H1 (cell line): ENCODE measurements around the gene DOCK3. TPM values are rescaled to one million over a fixed set of nuclear protein-coding genes. Genes with fewer than 3 reads are reported as not detected.

Source experiments
- CTCF ChIA-PET: fragments of 300-600 bp; sonication (Branson Sonifier 250); formaldehyde crosslinking; loops from one replicate; lab custom pipeline; 2021; ENCODE audit not compliant: partially characterized antibody; lab: Charles Lee
- POLR2A ChIA-PET: fragments of 300-600 bp; sonication (Branson Sonifier 250); formaldehyde crosslinking; loops from one replicate; lab custom pipeline; 2021; ENCODE audit warnings: inconsistent platforms; ENCODE audit not compliant: partially characterized antibody; lab: Charles Lee
- DNase-seq, 2 experiments: peaks; one replicate each; pipeline versions ENCODE4 v3.0.0 to v3.0.0-alpha.2; 2010 to 2022; ENCODE audit warnings: low spot score in 2 of 2, low read depth in 1 of 2, mixed read lengths in 1 of 2
- FAIRE-seq: peaks from 2 replicates; lab custom pipeline; 2011; peaks lifted over from hg19 to GRCh38; lab: Jason Lieb, UNC
- H2AFZ ChIP-seq: 2 replicates; pipeline ENCODE4 v1.8.1; 2012; ENCODE audit warnings: low read length, inconsistent platforms
- H2AK5ac ChIP-seq: 2 replicates; pipeline ENCODE4 v1.6.1; 2013; ENCODE audit warnings: low read depth, low read length
- H2BK120ac ChIP-seq: replicated peaks from 2 replicates; pipeline ENCODE3; 2013; ENCODE audit warnings: low read depth, low read length, inconsistent platforms
- H2BK12ac ChIP-seq: 2 replicates; pipeline ENCODE4 v1.6.1; 2013; ENCODE audit warnings: low read depth, low read length
- H2BK15ac ChIP-seq: 2 replicates; pipeline ENCODE4 v1.6.1; 2013; ENCODE audit warnings: low read length
- H2BK20ac ChIP-seq: 2 replicates; pipeline ENCODE4 v1.6.1; 2013; ENCODE audit warnings: low read length
- H2BK5ac ChIP-seq: 2 replicates; pipeline ENCODE4 v1.6.1; 2013; ENCODE audit warnings: low read depth, low read length
- H3K14ac ChIP-seq: 2 replicates; pipeline ENCODE4 v1.6.1; 2013; ENCODE audit warnings: inconsistent platforms; ENCODE audit not compliant: insufficient read length
- H3K18ac ChIP-seq: 2 replicates; pipeline ENCODE4 v1.6.1; 2013; ENCODE audit warnings: low read length; ENCODE audit errors: extremely low read depth
- H3K23ac ChIP-seq: 2 replicates; pipeline ENCODE4 v1.6.1; 2013; ENCODE audit warnings: inconsistent platforms; ENCODE audit not compliant: insufficient read length
- H3K23me2 ChIP-seq: 2 replicates; pipeline ENCODE4 v1.6.1; 2013; ENCODE audit warnings: low read depth, low read length
- H3K27ac ChIP-seq: 2 replicates; pipeline ENCODE4 v1.6.1; 2011; ENCODE audit warnings: low read depth, low read length, inconsistent platforms
- H3K27me3 ChIP-seq, 4 experiments: replicated peaks in 1 of 4; 1 replicate in 1 of 4; 2 replicates in 3 of 4; pipeline versions ENCODE4 v1.6.1 to v1.8.1; 2011 to 2013; ENCODE audit warnings: low read length in 3 of 4, mild to moderate bottlenecking in 3 of 4, inconsistent platforms in 2 of 4, mixed read lengths in 2 of 4, moderate library complexity in 1 of 4; ENCODE audit not compliant: control insufficient read depth in 3 of 4, insufficient read depth in 3 of 4; ENCODE audit errors: extremely low read depth in 1 of 4
- H3K36me3 ChIP-seq, 4 experiments: 2 replicates each; pipeline versions ENCODE4 v1.6.1 to v1.8.1; 2011 to 2013; ENCODE audit warnings: mild to moderate bottlenecking in 4 of 4, low read length in 3 of 4, moderate library complexity in 2 of 4, control low read depth in 1 of 4, inconsistent platforms in 1 of 4; ENCODE audit not compliant: insufficient read depth in 4 of 4, control insufficient read depth in 2 of 4
- H3K4ac ChIP-seq: replicated peaks from 2 replicates; pipeline ENCODE3; 2013; ENCODE audit warnings: low read length, low read depth, mixed read lengths, inconsistent platforms; ENCODE audit not compliant: insufficient read length
- H3K4me1 ChIP-seq, 4 experiments: replicated peaks in 1 of 4; 1 replicate in 1 of 4; 2 replicates in 3 of 4; pipeline versions ENCODE4 v1.6.1 to v1.8.1; 2011 to 2013; ENCODE audit warnings: low read length in 3 of 4, inconsistent platforms in 2 of 4, mixed read lengths in 1 of 4; ENCODE audit not compliant: insufficient read depth in 4 of 4, control insufficient read depth in 3 of 4
- H3K4me2 ChIP-seq, 2 experiments: 2 replicates each; pipeline versions ENCODE4 v1.6.1 to v1.8.1; 2011 to 2013; ENCODE audit warnings: low read depth in 2 of 2, low read length in 2 of 2, control low read depth in 1 of 2, inconsistent platforms in 1 of 2, mild to moderate bottlenecking in 1 of 2; ENCODE audit not compliant: insufficient read depth in 1 of 2
- H3K4me3 ChIP-seq, 4 experiments: fragments of 200-600, 300-600 bp in 1 of 4; sonication (generic), shearing (Covaris generic), sonication (Bioruptor Twin) in 1 of 4; 2 replicates each; pipeline versions ENCODE4 v1.5.1 to v1.8.1; 2011 to 2016; ENCODE audit warnings: low read length in 4 of 4, low read depth in 3 of 4, control low read depth in 2 of 4, inconsistent platforms in 2 of 4, mild to moderate bottlenecking in 2 of 4, mixed read lengths in 1 of 4, moderate library complexity in 1 of 4; ENCODE audit not compliant: insufficient read depth in 2 of 4; ENCODE audit errors: extremely low read depth in 1 of 4
- H3K56ac ChIP-seq: replicated peaks from 2 replicates; pipeline ENCODE3; 2013; ENCODE audit warnings: low read depth, mild to moderate bottlenecking, mixed read lengths, low read length, inconsistent platforms; ENCODE audit not compliant: insufficient read length
- H3K79me1 ChIP-seq: 2 replicates; pipeline ENCODE4 v1.6.1; 2013; ENCODE audit warnings: low read depth, low read length, control low read depth
- H3K79me2 ChIP-seq, 2 experiments: 2 replicates each; pipeline versions ENCODE4 v1.6.1 to v1.8.1; 2012 to 2013; ENCODE audit warnings: low read length in 2 of 2, mild to moderate bottlenecking in 2 of 2, inconsistent platforms in 1 of 2; ENCODE audit not compliant: insufficient read depth in 2 of 2, control insufficient read depth in 1 of 2
- H3K9ac ChIP-seq, 4 experiments: replicated peaks in 1 of 4; 1 replicate in 1 of 4; 2 replicates in 3 of 4; pipeline versions ENCODE4 v1.6.1 to v1.8.1; 2011 to 2013; ENCODE audit warnings: low read depth in 3 of 4, low read length in 3 of 4, control low read depth in 2 of 4, mild to moderate bottlenecking in 2 of 4, moderate library complexity in 2 of 4, inconsistent platforms in 1 of 4; ENCODE audit errors: extremely low read depth in 1 of 4
- H3K9me3 ChIP-seq, 2 experiments: 2 replicates each; pipeline versions ENCODE4 v1.6.1 to v1.8.1; 2012 to 2013; ENCODE audit warnings: mild to moderate bottlenecking in 2 of 2, moderate library complexity in 2 of 2, control low read depth in 1 of 2, inconsistent platforms in 1 of 2, low read depth in 1 of 2, low read length in 1 of 2, mixed read lengths in 1 of 2; ENCODE audit not compliant: insufficient read depth in 2 of 2
- H4K20me1 ChIP-seq, 2 experiments: replicated peaks in 1 of 2; 2 replicates each; pipeline versions ENCODE3 to v1.8.1; 2011 to 2013; ENCODE audit warnings: inconsistent platforms in 2 of 2, low read length in 2 of 2, mild to moderate bottlenecking in 1 of 2; ENCODE audit not compliant: insufficient read depth in 2 of 2, control insufficient read depth in 1 of 2
- H4K5ac ChIP-seq: 2 replicates; pipeline ENCODE4 v1.6.1; 2013; ENCODE audit warnings: low read length, low read depth, mixed read lengths, inconsistent platforms; ENCODE audit not compliant: insufficient read length
- H4K8ac ChIP-seq: 2 replicates; pipeline ENCODE4 v1.8.0; 2013; ENCODE audit warnings: mild to moderate bottlenecking, moderate library complexity, low read length, inconsistent platforms; ENCODE audit not compliant: insufficient read depth; ENCODE audit errors: extremely low read depth
- H4K91ac ChIP-seq: replicated peaks from 2 replicates; pipeline ENCODE3; 2013; ENCODE audit warnings: low read length, mixed read lengths, inconsistent platforms; ENCODE audit not compliant: insufficient read length
- CBX5 ChIP-seq: fragments of 300-800, 300-1000 bp; sonication (generic); IDR thresholded peaks from 2 replicates; pipeline ENCODE4 v1.7.1; 2016; ENCODE audit warnings: antibody characterized with exemption, low read length, low read depth
- EP300 ChIP-seq, 2 experiments: IDR thresholded peaks; 1 replicate in 1 of 2; 2 replicates in 1 of 2; pipeline ENCODE4 v1.6.1; 2011 to 2012; ENCODE audit warnings: low read depth in 2 of 2, low read length in 2 of 2, mild to moderate bottlenecking in 2 of 2, borderline replicate concordance in 1 of 2, inconsistent platforms in 1 of 2, moderate library complexity in 1 of 2
- FOSL1 ChIP-seq: IDR thresholded peaks from 2 replicates; pipeline ENCODE4 v1.6.1; 2011; ENCODE audit warnings: mild to moderate bottlenecking, low read depth, low read length, moderate library complexity; ENCODE audit not compliant: insufficient read depth
- JUN ChIP-seq: IDR thresholded peaks from 2 replicates; pipeline ENCODE4 v1.6.1; 2011; ENCODE audit warnings: low read depth, mild to moderate bottlenecking, improper control_type of control experiment, low read length
- KDM4A ChIP-seq: IDR thresholded peaks from one replicate; pipeline ENCODE4 v1.7.1; 2012; ENCODE audit warnings: low read depth, mild to moderate bottlenecking, moderate library complexity, low read length, inconsistent platforms; ENCODE audit not compliant: severe bottlenecking
- RXRA ChIP-seq: IDR thresholded peaks from 2 replicates; pipeline ENCODE4 v1.6.1; 2011; ENCODE audit warnings: low read depth, mild to moderate bottlenecking, low read length, moderate library complexity; ENCODE audit not compliant: insufficient read depth
- SP4 ChIP-seq: IDR thresholded peaks from 2 replicates; pipeline ENCODE4 v1.6.1; 2012; ENCODE audit warnings: low read length, inconsistent platforms
- TAF7 ChIP-seq: optimal IDR thresholded peaks from 2 replicates; pipeline ENCODE3; 2011; ENCODE audit warnings: low read depth, mild to moderate bottlenecking, inconsistent platforms, low read length, moderate library complexity, borderline replicate concordance
- TBP ChIP-seq: IDR thresholded peaks from 2 replicates; pipeline ENCODE4 v1.6.1; 2011; ENCODE audit warnings: low read depth, low read length, improper control_type of control experiment
- YY1 ChIP-seq: IDR thresholded peaks from 2 replicates; pipeline ENCODE4 v1.6.1; 2011; ENCODE audit warnings: low read depth, mild to moderate bottlenecking, low read length
- WGBS, 2 experiments: shearing (Covaris generic) in 1 of 2; methylation state at CpG; one replicate each; pipeline versions ENCODE4 v1.1.6 to v1.1.7; 2013 to 2015; ENCODE audit warnings: low lambda C conversion rate in 2 of 2, mixed read lengths in 2 of 2, inconsistent platforms in 1 of 2, low coverage in 1 of 2, missing lambda C conversion rate in 1 of 2; ENCODE audit not compliant: insufficient replicate concordance in 2 of 2, insufficient coverage in 1 of 2, insufficient read length in 1 of 2; ENCODE audit errors: extremely low coverage in 1 of 2, missing lambda C conversion rate in 1 of 2; 5-methylcytosine and 5-hydroxymethylcytosine counted together
- polyA plus RNA-seq, 7 experiments: library from polyadenylated mRNA; depleted of rRNA in 3 of 7; stranded (reverse) in 5 of 7; unstranded in 2 of 7; fragments of >200 nt in 5 of 7; fragments of 200-250 nt in 2 of 7; gene quantifications; 1 replicate in 5 of 7; 2 replicates in 1 of 7; 4 replicates in 1 of 7; pipeline versions ENCODE4 v1.2.1 to v1.2.3, GENCODE V29; 2011 to 2013; ENCODE audit warnings: missing spikeins in 2 of 7, mixed read lengths in 2 of 7
- total RNA-seq: library from RNA; stranded (reverse); fragmentation: NEBNext Ultra II Directional; extraction: Animal tissue kit (Norgen Biotek cat#: 25700); gene quantifications from 2 replicates; pipeline ENCODE4 v1.2.1, GENCODE V29; 2021

The DOCK3 gene
- total and polyA plus RNA-seq, 2 of the 8 experiments (the other 6 are each of a cell fraction or from before 2014, with no cell fraction given) = 2.7 to 5.0 TPM

DNA sequence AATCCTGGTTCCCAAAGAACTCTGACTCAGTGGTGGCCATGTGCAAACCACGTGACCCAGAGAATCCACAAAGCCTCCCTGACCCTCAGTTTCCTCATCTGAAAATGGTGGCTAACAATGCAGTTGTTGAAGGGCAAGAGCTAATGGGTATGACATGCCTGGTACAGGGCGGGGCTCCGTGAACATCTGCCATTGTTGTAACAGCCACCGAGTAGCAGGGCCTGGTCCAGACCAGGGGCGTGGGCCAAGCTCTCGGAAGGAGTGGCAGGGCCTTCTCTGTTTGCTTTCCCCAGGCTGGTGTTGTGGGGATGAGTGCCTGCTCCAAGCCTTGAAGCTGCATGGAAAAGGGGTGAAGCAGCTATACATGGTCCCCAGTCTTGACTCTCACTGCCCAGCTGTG lies 44.3 kb upstream of the DOCK3 start:
- Histone ChIP-seq H3K23ac (no peak overlapping the region), H3K27ac (no peak overlapping the region), H4K20me1 (peaks cover 0 to 14% of the 10 kb centered on the region in 2 experiments), H3K4me1 (peaks cover 2 to 14% (median 7%) of the 10 kb centered on the region in 4 experiments), H3K36me3 (no peaks in the 10 kb centered on the region), H2BK5ac (no peak overlapping the region), H2AFZ (no peak overlapping the region), H2BK12ac (no peak overlapping the region), H3K4ac (no peak overlapping the region), H3K4me2 (no peak overlapping the region), H3K79me1 (peaks cover 11% of the 10 kb centered on the region; the same call in 1 of the 2 replicates), H2BK15ac (no peak overlapping the region; the same call in 1 of the 2 replicates), H3K4me3 (no peak overlapping the region), H3K9ac (no peak overlapping the region), H4K8ac (no peak overlapping the region)
- DNase-seq (no peak), FAIRE-seq (no peak)
- CTCF ChIA-PET = interaction anchor here (1.2 to 63.8 kb wide), 8 partner anchors 9 to 760 kb away, joined by 3 to 1262 read pairs (median 8); partner anchors contain the start of genes C3orf18, CISH, DOCK3 and HEMK1
- POLR2A ChIA-PET = interaction anchor here (2.8 kb wide), 1 partner anchor 22 kb away, joined by 9 read pairs; no protein-coding TSS in a partner anchor
- no peak for TF ChIP-seq SP4
- no peak for TF ChIP-seq RXRA
- no peak for TF ChIP-seq YY1
- TF ChIP-seq KDM4A = no peak
- no peak for TF ChIP-seq TBP
- no peak for TF ChIP-seq FOSL1
- TF ChIP-seq CBX5 = no peak
- TF ChIP-seq TAF7 = no peak
- TF ChIP-seq EP300 (IDR thresholded peaks at IDR 0.05; ENCODE audit: borderline replicate concordance in 1 of 2, low read depth in 2 of 2, low read length in 2 of 2) = no peak
- no peak for TF ChIP-seq JUN
- TF ChIP-seq, all 59 proteins: peak for 0
- peaks cover 0 to 40% of the 10 kb centered on the region in 2 experiments; a peak in 1 of 4 replicates for H3K79me2 ChIP-seq
- no peak overlapping the region for H3K56ac ChIP-seq
- H3K23me2 ChIP-seq = 0 out of 2 replicates have a peak, but pooled peaks cover 1% of the 10 kb centered on the region
- no peak overlapping the region for H4K91ac ChIP-seq
- no peak overlapping the region for H2BK120ac ChIP-seq
- no peak overlapping the region for H3K18ac ChIP-seq
- 0 out of 2 replicates have a peak overlapping the region, but pooled peaks have one; percentile 48 for H2BK20ac ChIP-seq
- H3K9me3 ChIP-seq = no peaks in the 10 kb centered on the region
- no peak overlapping the region for H3K14ac ChIP-seq
- no peak overlapping the region for H4K5ac ChIP-seq
- no peak overlapping the region for H2AK5ac ChIP-seq
- WGBS, 2 experiments = 84% methylated on average over 6 of the region's 6 CpGs; no CpG with 5 or more reads in 1 of the 2 experiments
- no peaks in the 10 kb centered on the region for H3K27me3 ChIP-seq
